ENCODE results near the gene NEDD8.

NEDD8 gene

DNA sequence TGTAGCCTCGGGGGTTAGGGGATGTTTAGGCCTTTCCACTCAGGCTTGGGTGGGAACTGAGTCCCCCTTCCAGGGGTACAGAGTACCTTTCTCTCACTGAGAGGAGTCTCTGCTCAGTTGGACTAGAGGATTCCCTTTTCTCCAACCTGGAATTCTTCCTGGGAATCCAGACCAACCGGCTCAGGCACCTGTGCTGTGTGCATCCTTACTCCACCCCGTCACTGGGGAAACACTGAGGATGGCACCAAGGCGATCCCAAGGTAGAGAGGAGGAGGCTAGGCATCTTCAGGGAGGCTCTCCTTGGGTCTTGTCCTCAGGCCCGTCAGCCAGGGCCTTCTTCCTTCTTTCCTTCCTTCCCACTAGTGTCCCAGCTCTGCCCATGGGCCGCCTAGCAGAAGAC lies 31.7 kb upstream of the NEDD8 start:
- no peak for DNase-seq (ENCODE audit: low spot score)

DNA sequence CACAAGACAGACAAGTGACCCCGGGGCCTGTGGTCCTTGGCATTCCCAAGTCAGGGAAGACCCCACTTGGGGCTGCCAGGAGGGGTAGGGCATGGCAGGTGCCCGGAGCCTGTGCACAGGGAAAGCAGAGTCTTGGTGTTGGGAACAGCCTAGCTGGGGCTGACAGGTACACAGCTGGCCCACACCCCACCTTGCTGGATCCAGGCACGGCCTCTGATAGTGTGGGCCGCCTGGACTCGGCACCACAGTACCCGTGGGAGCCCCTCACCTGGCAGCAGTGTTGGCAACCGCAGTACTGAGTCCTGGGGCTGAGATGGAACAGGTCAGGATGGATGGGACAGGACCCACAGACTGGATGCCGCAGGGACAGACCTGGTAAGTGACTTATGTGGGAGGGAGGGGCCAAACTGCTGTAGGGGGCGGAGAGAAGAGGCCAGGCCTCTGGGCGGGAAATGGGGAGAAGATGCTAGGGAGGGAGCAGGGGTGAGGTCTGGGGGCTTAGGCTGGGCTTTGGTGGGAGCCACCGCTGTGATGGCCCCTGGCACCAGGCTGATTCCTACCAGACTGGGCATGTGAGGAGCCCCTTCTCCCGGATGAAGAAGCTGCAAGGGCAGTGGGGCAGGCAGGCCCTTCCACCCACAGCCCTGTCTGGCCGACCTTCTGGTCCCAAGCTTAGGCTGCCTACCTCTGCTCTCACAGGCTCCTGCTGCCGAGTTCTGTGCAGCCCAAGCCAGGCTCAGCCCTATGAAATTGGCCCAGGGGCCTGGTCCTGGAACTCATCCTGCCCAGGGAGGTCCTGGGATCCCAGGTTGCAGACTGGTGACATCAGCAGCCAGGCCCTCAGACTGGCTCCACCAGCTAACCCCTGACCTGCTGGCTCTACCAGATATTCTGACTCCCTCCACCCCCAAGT lies 30.9 kb upstream of the NEDD8 start, which contains the start of gene TGM1:
TGM1 (minus strand) TSS at position 357 of the 913 bp plus-strand sequence. CDS start 825 bp downstream, outside the sequence.
- DNase-seq (ENCODE audit: low spot score): no peak

DNA sequence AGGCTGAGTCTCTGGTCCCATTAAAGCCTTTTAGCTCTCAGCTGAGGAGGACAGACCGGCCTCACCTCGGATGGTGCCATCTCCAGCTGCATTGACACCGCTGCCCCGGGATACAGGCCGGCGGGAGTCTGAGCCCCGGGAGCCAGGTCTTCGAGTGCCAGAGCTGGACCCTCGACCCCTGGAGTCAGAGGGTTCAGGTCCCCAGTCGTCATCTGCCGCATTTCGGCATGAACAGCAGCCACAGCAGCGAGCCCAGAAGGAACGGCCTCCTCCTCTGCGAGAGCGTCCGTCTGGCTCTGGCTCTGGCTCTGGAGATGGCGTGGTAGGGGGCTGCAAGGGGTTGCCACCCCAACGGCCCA lies 29.8 kb upstream of the NEDD8 start:
- DNase-seq (ENCODE audit: low spot score): no peak

DNA sequence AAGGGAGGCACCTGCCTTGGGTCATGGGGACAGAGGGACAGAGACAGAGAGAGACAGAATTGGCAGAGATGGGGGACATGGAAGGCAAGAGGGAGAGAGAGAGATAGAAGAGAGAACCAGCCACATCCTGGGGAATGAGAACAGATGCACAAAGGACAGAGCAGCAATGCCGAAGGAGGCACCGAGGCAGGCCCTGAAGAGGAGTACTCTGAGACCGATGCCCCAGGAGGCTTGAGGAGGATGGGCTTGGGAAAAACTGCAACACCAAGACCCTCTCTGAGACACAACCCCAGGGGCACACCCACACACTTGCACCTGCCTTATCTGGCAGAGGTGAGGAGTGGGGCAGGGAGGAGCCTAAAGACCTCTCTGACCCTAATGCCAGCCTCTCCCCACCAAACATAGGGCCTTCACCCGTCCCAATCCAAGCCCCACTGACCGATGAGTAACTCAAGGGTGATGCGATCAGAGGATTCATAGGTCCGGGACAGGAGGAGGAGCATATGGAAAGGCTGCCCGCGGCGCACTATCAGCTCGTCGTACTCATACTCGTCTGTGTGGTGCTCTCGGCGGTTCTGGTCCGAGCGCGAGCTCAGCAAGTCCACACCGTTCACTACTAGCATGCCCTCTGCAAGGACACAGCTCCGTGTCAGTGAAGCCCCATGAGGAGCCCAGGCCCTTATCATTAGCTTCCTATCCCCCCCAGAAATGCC lies 29.2 kb upstream of the NEDD8 start:
- DNase-seq (ENCODE audit: low spot score): no peak

DNA sequence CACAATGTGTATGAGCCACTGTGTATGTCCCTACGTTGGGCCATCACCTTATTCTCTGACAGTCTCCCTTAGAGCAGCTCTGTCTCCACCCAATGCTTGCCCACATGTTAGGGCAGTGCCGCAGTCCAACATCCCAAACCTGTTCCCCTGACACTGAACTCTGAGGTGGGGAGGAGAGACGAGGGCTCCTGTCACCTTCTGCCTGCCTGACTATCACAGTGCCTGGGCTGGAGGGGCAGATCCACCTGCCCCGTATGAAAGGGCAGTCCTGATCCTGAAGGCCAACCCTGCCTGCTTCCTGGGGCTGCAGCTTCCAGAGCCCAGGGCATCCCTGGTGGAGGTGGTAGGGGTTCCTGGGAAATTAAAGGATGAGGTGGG lies 28.6 kb upstream of the NEDD8 start:
- no peak for DNase-seq (ENCODE audit: low spot score)

DNA sequence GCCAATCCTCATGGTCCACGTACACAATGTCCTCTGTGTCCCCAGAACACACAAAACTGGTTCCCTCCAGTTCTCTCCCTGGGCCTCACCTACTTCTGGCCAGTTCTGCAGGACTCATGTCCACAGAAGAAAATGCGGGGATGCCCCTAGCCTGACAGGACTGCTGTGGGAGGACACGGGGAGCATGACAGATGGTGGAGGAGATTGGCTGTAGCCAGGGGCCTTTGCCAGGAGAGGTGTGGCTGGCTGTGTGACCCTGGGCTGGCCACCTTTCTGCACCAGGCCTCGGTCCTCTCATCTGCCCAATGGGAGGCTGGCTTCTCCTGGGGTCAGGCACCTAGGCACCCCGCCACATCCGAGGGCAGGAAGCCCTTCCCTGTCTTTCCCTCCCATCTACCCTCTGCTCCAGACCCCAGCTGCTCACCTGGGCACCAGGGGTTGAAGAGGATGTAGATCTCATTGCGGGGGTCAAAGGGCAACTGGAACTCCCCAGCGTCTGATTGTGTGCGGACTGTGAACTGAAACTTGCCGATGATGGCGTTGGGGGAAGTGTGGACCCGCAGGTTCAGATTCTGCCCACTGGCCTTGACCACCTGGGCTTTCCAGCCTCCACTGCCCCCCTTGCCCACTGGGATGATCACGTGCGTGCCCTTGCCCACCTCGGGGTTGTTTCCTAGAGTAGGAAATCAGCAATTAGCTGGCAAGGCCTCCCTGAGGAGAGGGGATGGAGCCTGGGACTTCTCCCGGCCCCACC lies 28.0 kb upstream of the NEDD8 start:
- DNase-seq (ENCODE audit: low spot score): no peak

DNA sequence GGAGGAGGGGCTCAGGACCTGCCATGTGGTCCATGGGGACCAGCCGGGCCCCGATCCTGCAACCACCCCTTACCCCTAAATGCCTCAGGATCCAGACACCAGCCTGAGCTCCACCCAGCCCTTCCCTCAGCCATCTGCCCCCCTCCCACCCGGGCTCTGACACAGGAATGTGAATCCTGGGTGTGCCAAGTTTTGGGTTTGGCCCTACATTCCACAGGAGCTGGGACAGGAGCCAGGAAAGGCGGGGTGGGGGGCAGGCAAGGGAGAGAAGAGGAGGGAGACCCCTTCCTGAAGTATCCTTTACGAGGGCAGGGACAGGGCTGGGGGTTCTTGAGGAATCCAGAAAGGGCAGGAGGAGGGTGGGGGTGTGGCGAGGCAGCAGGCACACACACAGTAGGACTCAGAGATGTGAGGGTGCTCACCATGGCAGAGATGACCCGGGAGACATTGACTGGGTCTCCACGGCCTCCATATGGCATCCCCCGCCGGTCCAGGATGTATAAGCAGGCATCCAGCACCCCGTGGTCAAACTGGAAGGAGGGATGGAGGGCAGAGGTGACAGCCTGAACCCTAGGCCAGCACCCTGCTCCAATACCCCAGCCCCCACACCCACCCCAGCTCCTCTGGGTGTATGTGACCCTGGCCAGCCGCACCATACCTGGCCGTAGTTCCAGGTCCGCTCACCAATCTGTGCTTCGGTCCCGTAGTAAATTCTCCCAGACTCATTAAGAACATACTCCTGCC lies 27.3 kb upstream of the NEDD8 start:
- no peak for DNase-seq (ENCODE audit: low spot score)

DNA sequence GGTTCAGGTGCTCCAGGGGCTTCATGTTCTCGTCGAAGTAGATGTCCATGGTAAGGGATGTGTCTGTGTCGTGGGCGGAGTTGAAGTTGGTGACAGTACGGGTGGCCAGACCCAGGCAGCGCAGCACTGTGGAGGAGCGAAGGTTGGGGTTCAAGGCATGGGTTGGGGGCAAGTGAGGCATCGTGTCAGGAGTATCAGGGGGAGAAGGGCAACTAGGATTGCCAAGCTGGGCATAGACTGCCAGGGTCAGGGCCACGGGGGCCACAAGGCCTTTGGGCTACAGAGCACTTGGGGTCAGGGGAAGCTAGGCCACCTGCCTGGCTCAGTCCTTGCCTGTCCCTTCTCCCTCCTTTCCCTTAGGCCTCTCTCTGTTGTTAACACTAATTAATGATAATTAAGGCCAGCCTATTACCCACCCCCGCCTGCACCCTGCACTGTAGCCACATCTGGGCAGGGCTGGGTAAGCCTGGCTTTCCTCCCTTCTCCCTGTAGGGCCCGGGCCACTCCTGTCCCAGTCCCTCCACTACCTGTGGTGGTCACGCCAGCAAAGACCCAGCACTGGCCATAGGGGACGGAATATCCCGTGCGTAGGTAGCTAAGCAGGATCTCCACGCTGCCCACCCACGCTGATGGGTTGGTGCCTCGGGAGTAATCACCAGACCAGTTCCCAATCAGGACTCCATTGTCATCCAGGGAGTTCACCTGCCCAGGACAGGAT lies 26.5 kb upstream of the NEDD8 start:
- no peak for DNase-seq (ENCODE audit: low spot score)

DNA sequence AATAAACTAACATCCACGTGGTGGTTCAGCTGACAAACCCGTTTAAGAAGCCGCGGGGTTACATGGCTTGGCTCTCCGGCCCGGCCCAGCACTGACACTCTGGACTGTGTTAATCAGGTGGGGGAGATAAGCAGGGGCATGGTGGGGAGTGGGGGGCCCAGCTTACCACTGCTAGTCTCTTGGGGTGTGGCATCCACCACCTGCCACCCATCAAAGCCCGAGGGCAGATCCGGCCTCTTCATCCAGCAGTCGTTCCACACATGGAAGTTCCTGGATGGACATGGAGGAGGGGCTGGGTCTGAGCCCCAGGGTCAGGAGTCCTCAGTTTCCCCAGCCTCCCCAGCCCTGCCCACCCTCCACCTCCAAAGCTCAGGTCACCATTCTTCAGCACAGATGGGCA lies 26.0 kb upstream of the NEDD8 start:
- DNase-seq (ENCODE audit: low spot score): no peak

DNA sequence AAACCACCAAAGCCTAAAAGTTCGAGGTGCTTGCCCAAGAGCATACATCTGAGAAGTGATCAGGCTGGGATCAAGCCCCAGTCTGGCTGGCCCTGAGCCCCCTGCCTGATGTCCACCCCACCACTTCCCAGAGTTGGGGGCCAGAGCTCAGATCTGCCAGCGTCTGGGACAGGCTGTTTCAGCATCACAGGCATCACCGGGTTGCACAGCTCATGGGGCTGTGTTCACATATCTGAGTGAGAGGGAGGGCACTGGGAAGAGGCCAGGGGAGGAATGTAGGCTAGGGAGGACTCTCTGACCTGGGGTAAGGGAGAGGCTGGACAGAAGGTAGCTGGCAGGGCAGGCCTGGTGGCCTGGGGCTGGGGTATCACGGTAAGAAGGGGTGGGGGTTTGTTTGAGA lies 24.8 kb upstream of the NEDD8 start:
- no peak for DNase-seq (ENCODE audit: low spot score)

DNA sequence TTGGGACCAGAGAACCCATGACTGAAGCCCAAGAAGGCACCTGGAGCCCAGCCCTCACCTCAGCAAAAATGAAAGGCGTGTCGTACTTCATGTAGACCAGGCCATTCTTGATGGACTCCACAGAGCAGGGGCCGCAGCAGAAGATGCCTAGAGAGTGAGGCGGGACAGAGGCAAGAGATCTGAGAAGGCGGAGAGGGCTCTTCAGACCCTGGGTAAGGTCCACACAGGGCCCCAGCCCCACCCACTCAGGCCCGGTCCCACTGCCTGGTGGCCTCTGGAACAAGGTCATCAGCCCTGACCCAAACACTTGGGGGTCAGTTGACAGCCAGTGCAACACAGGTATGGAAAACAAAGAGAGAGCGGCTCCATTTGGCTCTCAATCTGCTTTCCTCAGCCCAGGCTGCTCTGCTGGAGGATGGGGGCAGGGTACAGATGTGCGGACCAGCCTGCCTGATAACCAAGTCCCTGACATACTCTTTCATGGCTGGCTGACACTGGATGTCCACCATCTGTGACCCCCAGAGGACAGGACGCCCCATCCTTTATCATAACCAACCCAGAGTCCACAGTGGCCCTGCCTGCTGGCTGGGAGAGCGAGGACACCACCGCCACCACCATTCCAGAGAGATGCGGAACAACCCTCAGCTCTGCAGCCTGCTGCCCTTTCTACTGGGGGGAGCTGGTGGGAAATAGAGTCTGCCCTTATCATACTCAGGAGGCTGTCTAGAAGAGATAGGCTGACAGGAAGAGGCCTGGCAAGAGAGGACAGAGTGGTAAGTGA lies 24.0 kb upstream of the NEDD8 start:
- DNase-seq (ENCODE audit: low spot score): no peak

DNA sequence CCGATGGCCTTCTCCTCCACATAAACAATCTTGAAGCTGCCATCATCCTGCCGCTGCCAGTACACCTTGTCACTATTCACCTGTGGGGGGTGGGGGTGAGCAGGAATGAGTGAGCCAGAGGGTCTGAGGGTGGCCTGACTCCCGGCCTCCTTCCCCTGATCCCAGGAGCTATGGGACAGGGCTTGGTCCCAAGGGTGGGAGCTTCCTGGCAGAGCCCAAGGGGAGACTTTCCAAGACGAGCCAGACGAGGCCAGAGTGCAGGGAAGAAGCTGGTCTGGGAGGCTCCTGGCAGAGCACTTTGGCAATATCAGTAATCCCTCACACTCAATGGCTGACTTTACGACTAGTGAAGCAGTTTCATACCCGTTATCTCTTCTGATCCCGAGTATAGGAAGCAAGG lies 23.3 kb upstream of the NEDD8 start:
- DNase-seq (ENCODE audit: low spot score): no peak

DNA sequence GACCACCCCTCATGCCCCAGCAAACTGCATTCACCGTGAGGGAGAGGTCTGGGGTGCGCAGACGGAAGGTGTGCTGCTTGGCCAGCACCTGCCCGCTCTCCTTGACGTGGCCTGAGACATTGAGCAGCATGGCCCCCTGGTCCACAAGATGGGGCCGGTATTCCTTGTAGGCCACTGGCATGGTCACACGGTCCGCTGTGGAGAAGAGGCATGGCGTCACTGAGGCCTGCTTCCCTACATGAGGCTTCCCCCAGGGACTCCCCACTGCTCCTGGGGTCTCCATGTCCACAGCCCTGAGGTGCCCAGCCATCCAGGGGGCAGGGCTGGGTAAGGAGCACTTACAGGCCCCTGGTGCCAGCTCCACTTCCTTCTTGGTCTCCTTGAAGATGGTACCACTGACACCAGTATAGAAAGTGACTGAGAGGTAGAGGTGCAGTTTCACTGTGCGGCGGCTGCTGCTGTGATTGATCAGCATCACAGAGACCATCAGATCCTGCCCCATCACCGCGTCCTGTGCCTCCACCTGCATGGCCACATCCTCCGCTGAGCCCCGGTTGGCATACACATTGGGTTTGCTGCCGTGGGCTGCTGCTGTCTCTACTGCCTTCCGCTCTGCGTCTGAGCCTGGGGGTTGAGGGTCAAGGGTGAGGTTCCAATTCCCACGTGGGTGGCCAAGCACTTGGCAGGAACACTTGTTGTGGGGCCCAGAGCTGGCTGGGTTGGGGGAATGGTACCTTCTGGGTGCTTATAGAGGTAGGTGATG lies 22.6 kb upstream of the NEDD8 start:
- DNase-seq (ENCODE audit: low spot score): no peak

DNA sequence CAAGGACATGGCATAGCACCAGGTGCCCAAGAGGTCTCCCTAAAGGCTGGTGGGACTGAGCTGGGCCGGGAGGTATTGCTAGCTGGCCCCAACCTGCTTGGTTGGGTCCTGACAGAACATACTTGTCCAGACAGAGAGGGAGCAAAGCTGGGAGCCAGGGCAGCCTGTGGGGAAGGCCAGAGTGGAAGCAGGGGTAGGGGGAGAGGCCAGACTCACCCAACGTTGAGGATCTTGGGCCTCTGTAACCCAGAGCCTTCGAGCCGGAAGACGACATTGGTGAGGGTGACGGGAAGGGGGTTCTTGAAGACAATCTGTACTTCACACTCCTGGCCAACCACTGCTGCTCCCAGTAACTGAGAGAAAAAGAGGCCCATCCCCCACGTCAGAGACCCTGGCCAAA lies 21.8 kb upstream of the NEDD8 start:
- no peak for DNase-seq (ENCODE audit: low spot score)

DNA sequence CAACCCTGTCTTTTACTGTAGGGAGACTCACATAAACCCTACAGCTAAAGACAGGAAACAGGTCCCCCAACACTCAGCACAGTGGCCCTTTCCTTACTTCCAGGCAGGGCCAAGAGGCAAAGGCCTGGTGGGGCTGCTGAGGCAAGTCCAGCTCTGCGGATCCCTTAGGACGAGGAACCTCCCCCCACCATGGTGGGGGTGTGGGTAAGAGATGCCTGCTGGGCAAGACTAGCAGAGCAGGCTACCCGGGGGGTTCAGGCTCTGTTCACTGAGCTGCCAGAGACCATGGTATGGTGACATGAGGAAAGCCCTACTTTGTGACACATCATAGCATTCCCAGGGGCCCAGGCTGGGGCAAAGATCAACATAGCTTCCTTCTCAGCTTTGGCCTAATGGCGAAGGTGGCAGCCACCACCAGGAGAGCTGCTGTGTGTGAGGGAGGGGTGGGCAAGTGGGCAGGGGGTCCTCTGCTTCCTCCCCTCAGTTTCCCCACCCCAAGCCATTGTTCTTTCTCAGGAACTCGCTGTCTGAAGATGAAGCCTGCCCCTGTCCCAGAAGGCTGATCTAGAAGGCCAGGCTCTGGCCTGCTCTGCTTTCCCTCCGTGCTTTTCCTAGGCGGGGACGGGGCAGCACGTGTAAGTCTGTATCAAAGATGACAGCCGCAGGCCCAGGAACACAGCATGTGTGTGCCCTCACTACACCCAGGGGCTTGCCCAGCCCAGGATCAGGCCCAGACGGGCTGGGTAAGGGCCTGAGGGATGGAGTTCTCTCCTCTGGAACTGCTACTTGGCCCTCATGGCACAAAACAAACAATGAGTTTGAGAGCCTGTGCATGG lies 20.3 kb upstream of the NEDD8 start:
- no peak for DNase-seq (ENCODE audit: low spot score)

DNA sequence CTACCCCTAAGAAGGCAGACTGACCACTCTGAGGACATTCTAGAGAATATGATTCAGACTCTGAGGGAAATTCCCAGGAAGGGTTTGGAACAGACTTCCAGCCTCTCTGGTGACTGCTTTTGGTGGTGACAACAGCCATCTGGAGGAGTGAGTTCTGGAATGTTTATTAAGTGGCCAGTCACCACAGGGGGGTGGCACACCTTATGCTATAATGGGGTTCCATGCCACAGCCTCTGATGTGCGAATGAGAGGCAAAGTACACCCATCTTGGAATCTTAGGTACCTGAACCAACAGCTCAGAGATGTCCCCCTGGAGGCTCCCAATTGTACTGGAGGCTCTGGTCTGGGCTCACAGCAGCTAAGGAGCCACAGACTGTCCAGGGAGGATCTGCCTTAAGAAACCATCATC lies 19.7 kb upstream of the NEDD8 start:
- no peak for DNase-seq (ENCODE audit: low spot score)

DNA sequence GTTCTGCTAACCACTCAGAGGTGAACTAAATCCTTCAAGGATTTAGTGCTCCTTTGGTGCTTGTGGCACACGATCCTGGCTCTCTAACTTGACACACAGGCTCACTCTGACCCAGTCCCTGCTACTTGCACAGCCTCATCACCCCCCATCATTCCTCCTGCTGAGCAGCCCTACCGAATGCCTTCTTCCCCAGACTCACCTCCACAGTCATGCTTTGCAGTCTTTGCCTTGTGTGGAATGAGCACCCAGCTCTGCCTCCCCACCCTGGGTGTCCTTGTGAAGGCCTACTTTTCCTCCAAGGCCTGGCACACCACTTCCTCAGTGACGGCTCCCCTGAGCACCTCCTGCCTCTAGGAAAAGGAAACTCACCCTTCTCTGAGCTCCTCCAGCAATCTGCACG lies 18.2 kb upstream of the NEDD8 start:
- DNase-seq (ENCODE audit: low spot score): no peak

DNA sequence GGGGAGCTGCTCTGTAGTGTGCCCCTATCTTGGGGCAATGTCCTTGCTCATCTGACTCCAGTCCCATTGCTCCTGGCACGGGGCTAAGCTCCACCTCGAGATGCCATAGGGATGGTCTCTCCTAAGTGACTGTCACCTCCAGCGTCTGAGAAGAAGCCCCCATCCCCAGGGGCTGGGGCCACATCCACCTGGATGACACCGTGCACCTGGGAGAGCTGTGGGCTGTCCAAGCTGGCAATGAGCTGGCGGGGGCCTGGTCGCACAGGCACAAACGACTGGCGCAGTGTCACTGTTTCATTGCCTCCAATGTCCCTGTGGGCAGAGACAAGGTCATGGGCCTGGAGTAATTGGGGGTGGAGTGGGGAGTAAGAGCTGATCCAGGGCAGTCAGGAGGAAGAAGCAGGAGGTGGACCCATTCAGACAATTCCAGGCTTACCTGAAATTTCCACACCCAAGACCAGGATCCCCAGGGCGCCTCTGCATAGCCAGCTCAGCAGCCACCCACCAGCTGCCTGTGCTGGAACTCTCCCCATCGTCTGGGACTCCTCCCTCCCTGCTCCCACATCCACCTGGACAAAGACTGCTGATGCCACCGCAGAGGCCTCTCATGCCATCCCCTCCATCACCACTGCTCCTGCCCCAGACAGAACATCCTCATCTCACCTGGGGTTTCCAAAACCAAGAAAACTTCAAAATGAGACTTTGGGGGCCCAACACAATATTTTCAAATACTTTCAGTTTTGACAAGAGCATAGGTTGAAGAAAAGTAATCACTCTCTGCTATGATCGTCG lies 17.3 kb upstream of the NEDD8 start:
- no peak for DNase-seq (ENCODE audit: low spot score)
